HG03025 (cell line): Measurements from ENCODE around the gene TRMT10B.
"Not testable (repeated sequence)": the region's sequence is repeated elsewhere in the genome, so short reads cannot be mapped to it uniquely, and the experiment has no call there.

Experiments used
- ATAC-seq: cut with Tn5 transposase; IDR thresholded peaks from one replicate; pipeline ENCODE4 v1.9.1; 2021; ENCODE audit warnings: mild to moderate bottlenecking, moderate library complexity; ENCODE audit not compliant: unreplicated experiment, low FRiP score

TRMT10B gene

GRCh38 chr9:37749129-37749528 lies 4.5 kb upstream of the TRMT10B start:
- no peak for ATAC-seq

GRCh38 chr9:37751186-37751585 lies 2.4 kb upstream of the TRMT10B start:
- no peak for ATAC-seq

GRCh38 chr9:37751704-37752103 lies 1.9 kb upstream of the TRMT10B start:
- ATAC-seq, result not testable (repeated sequence)

- not testable (repeated sequence) for ATAC-seq
These were observed 1.5 kb upstream of the TRMT10B start for GRCh38 chr9:37752112-37752511.

- no peak for ATAC-seq
These were observed 740 bp upstream of the TRMT10B start for GRCh38 chr9:37752642-37753488.

GRCh38 chr9:37758747-37759146 lies 5.1 kb downstream of the TRMT10B start:
- ATAC-seq, result no peak

- ATAC-seq, result no peak
These were observed 7.0 kb downstream of the TRMT10B start for GRCh38 chr9:37760416-37761161.

GRCh38 chr9:37761511-37761910 lies 7.9 kb downstream of the TRMT10B start:
- ATAC-seq, result no peak

GRCh38 chr9:37765263-37765662 lies 11.7 kb downstream of the TRMT10B start:
- ATAC-seq, result not testable (repeated sequence)

- no peak for ATAC-seq
These were observed 15.7 kb downstream of the TRMT10B start for GRCh38 chr9:37769306-37769705.

- no peak for ATAC-seq
These were observed 16.4 kb downstream of the TRMT10B start for GRCh38 chr9:37769995-37770394.

- ATAC-seq, result no peak
These were observed 21.8 kb downstream of the TRMT10B start for GRCh38 chr9:37775216-37775919.

GRCh38 chr9:37776328-37776727 lies 22.7 kb downstream of the TRMT10B start:
- no peak for ATAC-seq

- no peak for ATAC-seq
These were observed 24.9 kb downstream of the TRMT10B start for GRCh38 chr9:37778534-37778933.

GRCh38 chr9:37784291-37784615 lies 30.6 kb downstream of the TRMT10B start:
- no peak for ATAC-seq

GRCh38 chr9:37784616-37785483 lies 31.2 kb downstream of the TRMT10B start, which contains the start of gene EXOSC3:
Gene EXOSC3 (minus strand): TSS chr9:37785064. CDS start chr9:37785044, 20 bp downstream.
- ATAC-seq, result peak; percentile 94

GRCh38 chr9:37787059-37787458 lies 33.5 kb downstream of the TRMT10B start:
- ATAC-seq, result no peak

- ATAC-seq, result no peak
These were observed 34.7 kb downstream of the TRMT10B start for GRCh38 chr9:37788332-37788731.

GRCh38 chr9:37790096-37790495 lies 36.5 kb downstream of the TRMT10B start:
- ATAC-seq, result no peak

GRCh38 chr9:37792122-37792521 lies 38.5 kb downstream of the TRMT10B start:
- no peak for ATAC-seq
